Pancreas (tissue), 10 donors: ENCODE measurements around the gene FNDC3B. TPM values are rescaled to one million over a fixed set of nuclear protein-coding genes. Genes with fewer than 3 reads are reported as not detected.

Source experiments
- ATAC-seq, 4 donors: fragments of 200-7000 bp; cut with Tn5 transposase; one replicate each; pipeline versions ENCODE4 v1.8.0 to v1.9.1; 2020; ENCODE audit warnings: mild to moderate bottlenecking in 4 of 4, moderate library complexity in 4 of 4
- DNase-seq, 6 donors: peaks; one replicate each; pipeline ENCODE4 v3.0.0-alpha.2; 2020
- FAIRE-seq: peaks from 2 replicates; lab custom pipeline; 2012; peaks lifted over from hg19 to GRCh38; lab: Jason Lieb, UNC
- H3K27ac ChIP-seq, 4 donors: fragments of 200-600 bp; sonication (generic); 1 replicate in 3 of 4; 2 replicates in 1 of 4; pipeline versions ENCODE4 v1.5.0 to v1.8.0; 2020
- H3K27me3 ChIP-seq, 4 donors: fragments of 200-600 bp; one replicate each; pipeline ENCODE4 v1.8.0; 2021
- H3K36me3 ChIP-seq, 3 donors: fragments of 200-600 bp; sonication (generic) in 1 of 3; one replicate each; pipeline versions ENCODE4 v1.5.0 to v1.8.0; 2020 to 2021
- H3K4me1 ChIP-seq, 3 donors: fragments of 200-600 bp; one replicate each; pipeline ENCODE4 v1.8.0; 2021
- H3K4me3 ChIP-seq, 4 donors: fragments of 200-600 bp; sonication (generic) in 2 of 4; one replicate each; pipeline versions ENCODE4 v1.5.0 to v1.8.0; 2020 to 2021
- H3K9me3 ChIP-seq, 4 donors: fragments of 200-600 bp; one replicate each; pipeline ENCODE4 v1.8.0; 2021
- WGBS, 2 donors: extraction: QIAGEN DNeasy Blood & Tissue Kit; methylation state at CpG; one replicate each; pipeline ENCODE4 v1.1.7; 2013; 5-methylcytosine and 5-hydroxymethylcytosine counted together
- intact Hi-C, 3 donors: fragments of 100-400 bp; cut with DNase I; formaldehyde crosslinking; loops; one replicate each; pipeline versions ENCODE4 v1.11.1 to v1.14.2; 2022
- polyA plus RNA-seq, 2 donors: library from polyadenylated mRNA; stranded (reverse); fragments of 200-250 nt; gene quantifications; one replicate each; pipeline ENCODE4 v1.2.3, GENCODE V29; 2013
- total RNA-seq, 6 donors: library from RNA; stranded (reverse); fragmentation: NEBNext Ultra II Directional in 4 of 6; extraction: Animal tissue kit (Norgen Biotek cat#: 25700) in 4 of 6; gene quantifications; one replicate each; pipeline versions ENCODE4 v1.2.1 to v1.2.4, GENCODE V29; 2021 to 2023
- TF ChIP-seq, protein P1 (sequence below), 4 donors: fragments of 200-600 bp; sonication (generic) in 3 of 4; IDR thresholded peaks; one replicate each; pipeline versions ENCODE4 v1.5.0 to v1.8.0; 2021; ENCODE audit warnings: antibody characterized with exemption in 4 of 4
- donor health status: healthy with polysubstance abuse.
- donor health status: DM: no; HTN: no; CAD: no; lungs with moderate emphysema.
- donor health status: DM: no; HTN: no; CAD: no.
- donor health status: control.
- donor health status: control.
- donor health status: Bipolar disorder and iron deficiency.
- donor health status: DM: yes; HTN: yes; CAD: no.
- donor health status: DM: no; HTN: no; CAD: no.
- donor health status: DM: no; HTN: no; CAD: no.
- donor health status: DM: yes; HTN: yes; CAD: no.

The FNDC3B gene
- total and polyA plus RNA-seq, 8 donors, result 9.3 to 126 (median 73.2) TPM

DNA sequence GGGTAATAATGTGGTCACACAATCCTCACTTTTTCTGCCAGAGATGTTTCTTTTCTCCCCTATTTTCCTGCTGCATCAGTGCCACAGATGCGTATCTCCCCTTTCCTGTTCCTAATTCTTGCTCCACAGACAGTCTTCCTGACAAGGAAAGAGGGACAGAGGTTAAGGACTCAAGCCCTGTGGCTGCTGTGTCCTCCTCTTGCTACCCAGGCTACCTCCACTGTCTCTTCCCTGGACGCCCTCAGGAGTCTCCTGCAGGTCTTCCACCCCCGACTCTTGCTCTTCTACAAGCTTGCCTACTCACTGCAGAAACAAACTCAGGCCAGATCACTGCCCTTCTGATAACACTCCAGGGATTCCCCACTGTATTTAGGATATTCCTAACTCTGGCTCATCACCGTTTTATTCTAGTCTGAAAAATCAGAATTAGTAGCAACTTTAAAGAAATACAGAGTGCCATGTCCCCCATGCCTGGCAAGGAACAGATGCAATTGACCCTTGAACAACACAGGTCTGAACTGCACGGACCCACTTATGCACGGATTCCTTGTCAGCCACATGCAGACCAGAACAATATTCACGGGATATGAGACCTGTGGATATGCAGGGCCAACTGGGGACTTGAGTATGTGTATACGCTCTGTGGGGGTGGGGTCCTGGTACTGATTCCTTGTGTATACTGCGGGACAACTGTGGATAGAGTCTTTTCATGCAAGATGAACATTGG, 257.0 kb downstream of the FNDC3B start:
- 91 to 92% methylated on average over 9 of the region's 9 CpGs for WGBS, 2 donors
- intact Hi-C loops, result no loop called here
- no peak for FAIRE-seq
- H3K27me3 ChIP-seq, result no peaks in the 10 kb centered on the region
- peaks cover 0 to 9% (median 0%) of the 10 kb centered on the region in 3 donors for H3K4me1 ChIP-seq
- no peaks in the 10 kb centered on the region for H3K9me3 ChIP-seq
- H3K36me3 ChIP-seq, result peaks cover 0 to 43% (median 0%) of the 10 kb centered on the region in 3 donors
- no peak overlapping the region for H3K27ac ChIP-seq
- H3K4me3 ChIP-seq, result no peak overlapping the region
- peak in 1 of 4 donors; percentile 11 for ATAC-seq
- TF ChIP-seq, protein P1, sequence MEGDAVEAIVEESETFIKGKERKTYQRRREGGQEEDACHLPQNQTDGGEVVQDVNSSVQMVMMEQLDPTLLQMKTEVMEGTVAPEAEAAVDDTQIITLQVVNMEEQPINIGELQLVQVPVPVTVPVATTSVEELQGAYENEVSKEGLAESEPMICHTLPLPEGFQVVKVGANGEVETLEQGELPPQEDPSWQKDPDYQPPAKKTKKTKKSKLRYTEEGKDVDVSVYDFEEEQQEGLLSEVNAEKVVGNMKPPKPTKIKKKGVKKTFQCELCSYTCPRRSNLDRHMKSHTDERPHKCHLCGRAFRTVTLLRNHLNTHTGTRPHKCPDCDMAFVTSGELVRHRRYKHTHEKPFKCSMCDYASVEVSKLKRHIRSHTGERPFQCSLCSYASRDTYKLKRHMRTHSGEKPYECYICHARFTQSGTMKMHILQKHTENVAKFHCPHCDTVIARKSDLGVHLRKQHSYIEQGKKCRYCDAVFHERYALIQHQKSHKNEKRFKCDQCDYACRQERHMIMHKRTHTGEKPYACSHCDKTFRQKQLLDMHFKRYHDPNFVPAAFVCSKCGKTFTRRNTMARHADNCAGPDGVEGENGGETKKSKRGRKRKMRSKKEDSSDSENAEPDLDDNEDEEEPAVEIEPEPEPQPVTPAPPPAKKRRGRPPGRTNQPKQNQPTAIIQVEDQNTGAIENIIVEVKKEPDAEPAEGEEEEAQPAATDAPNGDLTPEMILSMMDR (IDR thresholded peaks at IDR 0.05), result no peak
- DNase-seq, result no peak

- Histone ChIP-seq H3K27ac (no peak overlapping the region), H3K4me3 (no peak overlapping the region), H3K4me1 (peaks cover 0 to 4% (median 0%) of the 10 kb centered on the region in 3 donors), H3K36me3 (peaks cover 0 to 43% (median 0%) of the 10 kb centered on the region in 3 donors), H3K9me3 (no peaks in the 10 kb centered on the region), H3K27me3 (no peaks in the 10 kb centered on the region)
- TF ChIP-seq, protein P1 (IDR thresholded peaks at IDR 0.05), result no peak
- FAIRE-seq (no peak), DNase-seq (no peak), ATAC-seq (no peak)
- intact Hi-C loops, result no loop called here
- 95 to 98% methylated on average over 2 of the region's 2 CpGs for WGBS, 2 donors
These were observed 257.6 kb downstream of the FNDC3B start for GRCh38 chr3:172296975-172297332.

DNA sequence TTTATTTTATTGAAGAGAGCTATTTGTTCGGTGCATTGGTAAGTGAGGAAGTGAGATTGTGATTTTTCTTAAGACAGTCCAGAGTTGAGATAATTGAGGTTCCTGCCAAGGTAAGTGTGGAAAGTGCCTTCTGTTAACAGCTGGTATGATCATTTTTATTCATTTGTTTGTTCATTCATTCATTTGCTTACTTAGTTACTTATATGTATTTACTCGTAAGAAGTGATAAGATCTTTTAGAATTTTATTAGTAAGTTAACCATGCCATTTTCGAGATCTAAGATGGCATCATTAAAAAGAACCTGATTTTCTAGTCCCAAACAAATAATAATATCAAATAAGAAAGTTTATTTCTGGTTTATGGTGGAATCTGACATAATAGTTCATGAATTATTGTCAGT, 258.9 kb downstream of the FNDC3B start:
- Histone ChIP-seq H3K9me3 (no peaks in the 10 kb centered on the region), H3K4me1 (no peaks in the 10 kb centered on the region), H3K27me3 (no peaks in the 10 kb centered on the region), H3K27ac (no peak overlapping the region), H3K36me3 (peaks cover 0 to 43% (median 0%) of the 10 kb centered on the region in 3 donors), H3K4me3 (no peak overlapping the region)
- ATAC-seq (no peak), DNase-seq (no peak), FAIRE-seq (no peak)
- TF ChIP-seq, protein P1 (IDR thresholded peaks at IDR 0.05), result no peak
- intact Hi-C loops, result no loop called here
- WGBS, 2 donors, result 68 to 77% methylated on average over 3 of the region's 3 CpGs

- 62 to 65% methylated on average over 2 of the region's 2 CpGs for WGBS, 2 donors
- no peak overlapping the region for H3K27ac ChIP-seq
- no peaks in the 10 kb centered on the region for H3K9me3 ChIP-seq
- intact Hi-C loops, result no loop called here
- no peak for ATAC-seq
- TF ChIP-seq, protein P1 (IDR thresholded peaks at IDR 0.05), result no peak
- no peaks in the 10 kb centered on the region for H3K27me3 ChIP-seq
- H3K4me3 ChIP-seq, result no peak overlapping the region
- DNase-seq, result no peak
- no peak for FAIRE-seq
- H3K36me3 ChIP-seq, result peaks cover 0 to 33% (median 0%) of the 10 kb centered on the region in 3 donors
- no peaks in the 10 kb centered on the region for H3K4me1 ChIP-seq
These were observed 260.8 kb downstream of the FNDC3B start for GRCh38 chr3:172300187-172300586.

GRCh38 chr3:172300862-172301261, 261.5 kb downstream of the FNDC3B start:
- Histone ChIP-seq H3K36me3 (peaks cover 0 to 32% (median 0%) of the 10 kb centered on the region in 3 donors), H3K4me3 (no peak overlapping the region), H3K27me3 (no peaks in the 10 kb centered on the region), H3K4me1 (no peaks in the 10 kb centered on the region), H3K9me3 (no peaks in the 10 kb centered on the region), H3K27ac (no peak overlapping the region)
- intact Hi-C loops, result no loop called here
- DNase-seq (no peak), ATAC-seq (no peak), FAIRE-seq (no peak)
- TF ChIP-seq, protein P1 (IDR thresholded peaks at IDR 0.05), result no peak
- 83 to 85% methylated on average over 5 of the region's 5 CpGs for WGBS, 2 donors
